ENCODE data around the gene STON1.
A peak's percentile ranks its signal among the peaks of the same experiment; 100 is the strongest.

Gene STON1

GRCh38 chr2:48525269-48525943, 4.5 kb upstream of the STON1 start:
- no peak for TF ChIP-seq TOX (CRISPR knock-in tag; IDR thresholded peaks at IDR 0.05; ENCODE audit: borderline replicate concordance)
- no peak for TF ChIP-seq GLIS3 (CRISPR knock-in tag; IDR thresholded peaks at IDR 0.05)
- no peak for TF ChIP-seq CREB5 (CRISPR knock-in tag; IDR thresholded peaks at IDR 0.05; ENCODE audit: low read depth)
- no peak for TF ChIP-seq ESRRG (CRISPR knock-in tag; IDR thresholded peaks at IDR 0.05)
- no peak for TF ChIP-seq ZFP30 (CRISPR knock-in tag; IDR thresholded peaks at IDR 0.05)
- no peak for TF ChIP-seq CSRNP3 (CRISPR knock-in tag; IDR thresholded peaks at IDR 0.05)
- TF ChIP-seq ARNTL (CRISPR knock-in tag; IDR thresholded peaks at IDR 0.05; ENCODE audit: borderline replicate concordance, low read depth): no peak
- TF ChIP-seq TSHZ2 (CRISPR knock-in tag; IDR thresholded peaks at IDR 0.05): no peak
- no peak for TF ChIP-seq BACH2 (CRISPR knock-in tag; IDR thresholded peaks at IDR 0.05; ENCODE audit: borderline replicate concordance)
- TF ChIP-seq SNAI2 (CRISPR knock-in tag; IDR thresholded peaks at IDR 0.05): no peak
- TF ChIP-seq PATZ1 (CRISPR knock-in tag; IDR thresholded peaks at IDR 0.05; ENCODE audit: borderline replicate concordance): no peak
- no peak for TF ChIP-seq ZNF565 (CRISPR knock-in tag; conservative IDR thresholded peaks at IDR 0.05; ENCODE audit: low read depth)
- no peak for TF ChIP-seq OSR1 (CRISPR knock-in tag; IDR thresholded peaks at IDR 0.05)
- TF ChIP-seq ISL1 (CRISPR knock-in tag; IDR thresholded peaks at IDR 0.05): no peak
- TF ChIP-seq ZNF70 (CRISPR knock-in tag; IDR thresholded peaks at IDR 0.05): no peak
- no peak for TF ChIP-seq RARB (CRISPR knock-in tag; IDR thresholded peaks at IDR 0.05)
- TF ChIP-seq TCF4 (CRISPR knock-in tag; IDR thresholded peaks at IDR 0.05; ENCODE audit: borderline replicate concordance): no peak
- ATAC-seq: no peak

GRCh38 chr2:48527226-48527885, 2.6 kb upstream of the STON1 start:
- TF ChIP-seq TCF4 (CRISPR knock-in tag; IDR thresholded peaks at IDR 0.05; ENCODE audit: borderline replicate concordance) (no peak), OSR1 (CRISPR knock-in tag; IDR thresholded peaks at IDR 0.05) (no peak), ISL1 (CRISPR knock-in tag; IDR thresholded peaks at IDR 0.05) (peak; percentile 59; the same call in 1 of the 2 replicates), ZFP30 (CRISPR knock-in tag; IDR thresholded peaks at IDR 0.05) (no peak), SNAI2 (CRISPR knock-in tag; IDR thresholded peaks at IDR 0.05) (no peak), BACH2 (CRISPR knock-in tag; IDR thresholded peaks at IDR 0.05; ENCODE audit: borderline replicate concordance) (no peak), ZC3H10 (CRISPR knock-in tag; IDR thresholded peaks at IDR 0.05) (no peak)
- peak; percentile 14 for ATAC-seq

GRCh38 chr2:48528431-48528830, 1.5 kb upstream of the STON1 start:
- no peak for ATAC-seq
- TF ChIP-seq ZFP30 (CRISPR knock-in tag; IDR thresholded peaks at IDR 0.05) (no peak), RARB (CRISPR knock-in tag; IDR thresholded peaks at IDR 0.05) (no peak), ZFP3 (CRISPR knock-in tag; IDR thresholded peaks at IDR 0.05) (no peak), ISL1 (CRISPR knock-in tag; IDR thresholded peaks at IDR 0.05) (no peak), ZNF70 (CRISPR knock-in tag; IDR thresholded peaks at IDR 0.05) (no peak), TSHZ2 (CRISPR knock-in tag; IDR thresholded peaks at IDR 0.05) (no peak), ZC3H10 (CRISPR knock-in tag; IDR thresholded peaks at IDR 0.05) (no peak), CSRNP3 (CRISPR knock-in tag; IDR thresholded peaks at IDR 0.05) (no peak), CREB5 (CRISPR knock-in tag; IDR thresholded peaks at IDR 0.05; ENCODE audit: low read depth) (no peak), OSR1 (CRISPR knock-in tag; IDR thresholded peaks at IDR 0.05) (no peak), PPARA (CRISPR knock-in tag; IDR thresholded peaks at IDR 0.05; ENCODE audit: borderline replicate concordance) (no peak), SNAI2 (CRISPR knock-in tag; IDR thresholded peaks at IDR 0.05) (no peak), ZNF565 (CRISPR knock-in tag; conservative IDR thresholded peaks at IDR 0.05; ENCODE audit: low read depth) (no peak), CSDC2 (CRISPR knock-in tag; IDR thresholded peaks at IDR 0.05) (no peak)

Measured in SK-N-SH treated with all-trans-retinoic acid at 6 μM for 48 hours (cell line).